ENCODE data around the gene HTD2.
A peak's percentile ranks its signal among the peaks of the same experiment; 100 is the strongest.
"Not testable (repeated sequence)": the region's sequence is repeated elsewhere in the genome, so short reads cannot be mapped to it uniquely, and the experiment has no call there.

HTD2 gene

DNA sequence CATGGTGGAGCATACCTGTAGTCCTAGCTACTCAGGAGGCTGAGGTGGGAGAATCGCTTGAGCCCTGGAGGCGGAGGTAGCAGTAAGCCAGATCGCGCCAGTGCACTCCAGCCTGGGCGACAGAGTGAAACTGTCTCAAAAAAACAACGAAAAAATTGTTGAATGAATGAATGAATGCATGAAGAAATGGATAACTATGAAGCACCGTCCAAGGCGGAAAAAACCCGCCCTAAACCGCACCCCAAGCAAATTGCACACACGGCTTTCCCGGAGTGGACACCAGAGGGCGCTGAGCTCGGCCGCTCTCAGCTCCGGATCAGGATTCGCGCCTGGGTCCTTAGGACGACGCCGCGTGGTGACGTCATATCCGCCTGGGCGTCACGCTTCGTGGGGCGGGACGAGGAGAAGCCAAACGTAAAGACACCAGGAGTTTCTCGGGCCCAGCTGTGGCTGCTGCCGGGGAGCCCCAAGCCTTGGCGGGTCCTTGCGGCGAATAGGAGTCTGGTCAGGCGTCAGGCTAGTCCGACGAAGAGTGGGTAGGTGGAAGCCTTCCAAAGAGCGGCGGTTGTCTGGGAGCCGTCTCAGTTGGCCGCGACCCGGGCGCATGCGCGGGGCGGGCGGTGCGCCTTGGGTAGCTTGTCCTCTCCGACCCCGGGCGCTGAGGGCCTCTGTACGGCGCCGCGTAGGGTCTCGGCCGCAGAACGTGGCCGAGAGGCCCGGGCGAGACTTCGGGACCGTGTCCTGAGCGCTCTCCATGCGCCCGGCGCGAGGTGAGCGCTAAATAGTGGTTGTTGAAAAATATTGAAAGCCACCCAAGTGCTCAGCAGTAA is at the start of gene HTD2, which contains the start of gene RPP14:
TSS of gene HTD2 (plus strand) at position 639 of the 830 bp plus-strand sequence. CDS start 11,094 bp downstream, outside the sequence.
TSS of gene RPP14 (plus strand) at position 364 of the 830 bp plus-strand sequence. CDS start 4,085 bp downstream, outside the sequence.
- peak; percentile 95 for DNase-seq

DNA sequence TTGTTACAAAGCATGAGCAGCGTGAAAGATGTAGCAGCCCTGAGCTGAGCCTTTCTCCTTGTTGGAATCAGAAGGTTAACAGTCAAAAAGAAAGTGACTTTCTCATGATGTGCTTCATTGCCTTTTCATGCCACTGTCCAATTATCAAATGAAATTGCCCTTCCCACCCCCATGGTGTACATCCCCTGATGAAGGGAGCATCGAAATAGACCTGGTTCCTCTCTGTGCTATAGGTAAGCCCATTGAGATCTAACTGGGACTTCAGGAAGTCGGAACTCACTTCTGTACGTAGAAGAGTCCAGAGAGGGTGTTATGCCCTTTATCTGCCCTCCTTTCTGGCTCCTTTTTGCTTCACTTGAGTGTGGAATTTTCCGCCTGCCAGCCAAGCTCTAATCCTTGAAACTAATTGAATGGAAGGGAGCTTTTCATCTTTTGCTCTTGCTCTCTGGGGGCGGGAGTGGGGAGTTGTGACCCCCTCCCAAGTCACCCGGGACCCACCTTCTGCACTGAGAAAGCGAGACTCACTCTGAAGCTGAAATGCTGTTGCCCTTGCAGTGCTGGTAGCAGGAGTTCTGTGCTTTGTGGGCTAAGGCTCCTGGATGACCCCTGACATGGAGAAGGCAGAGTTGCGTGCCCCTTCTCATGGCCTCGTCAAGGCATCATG is 47.8 kb upstream of the HTD2 start:
- no peak for DNase-seq

DNA sequence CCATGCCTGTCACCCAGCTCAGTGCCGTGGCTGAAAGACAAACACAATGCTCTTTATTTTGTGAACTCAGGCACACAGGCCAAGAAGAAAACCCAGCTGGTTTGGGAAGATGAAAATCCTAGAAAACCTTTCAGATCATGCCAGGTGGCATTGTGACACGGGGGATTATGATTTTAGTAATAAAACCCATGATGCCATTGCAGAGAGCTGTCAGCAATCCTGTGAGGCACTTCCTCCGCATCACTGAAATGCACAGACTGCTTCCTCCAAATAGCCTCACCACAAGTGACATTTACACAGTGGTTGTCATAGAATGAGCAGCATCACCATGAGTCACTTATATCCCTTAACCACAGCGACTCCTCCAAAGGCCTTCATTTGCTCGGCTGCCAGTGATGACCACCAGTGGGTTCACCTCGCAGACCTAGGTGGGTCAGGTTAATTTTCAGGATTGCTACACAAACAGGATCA is 46.0 kb upstream of the HTD2 start:
- DNase-seq, result peak; percentile 65

DNA sequence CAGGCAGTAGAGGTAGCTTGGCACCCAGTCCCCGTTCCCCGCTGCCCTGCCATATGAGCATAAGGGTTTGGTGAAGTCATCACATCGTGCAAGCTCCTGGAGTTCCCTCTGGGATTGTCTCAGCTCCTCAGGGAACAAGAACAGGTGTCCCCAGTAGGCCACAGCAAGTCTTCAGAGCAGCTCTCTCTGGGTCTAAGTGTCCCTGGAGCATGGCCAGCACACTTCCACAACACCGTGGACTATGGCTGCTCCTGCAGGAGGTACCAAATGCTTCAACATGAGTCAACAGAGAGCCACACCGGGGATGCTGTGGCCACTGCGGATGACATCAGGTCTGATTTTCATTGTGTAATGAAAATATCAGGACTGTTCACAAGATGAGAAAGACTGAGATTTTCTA is 45.6 kb upstream of the HTD2 start:
- DNase-seq, result no peak

DNA sequence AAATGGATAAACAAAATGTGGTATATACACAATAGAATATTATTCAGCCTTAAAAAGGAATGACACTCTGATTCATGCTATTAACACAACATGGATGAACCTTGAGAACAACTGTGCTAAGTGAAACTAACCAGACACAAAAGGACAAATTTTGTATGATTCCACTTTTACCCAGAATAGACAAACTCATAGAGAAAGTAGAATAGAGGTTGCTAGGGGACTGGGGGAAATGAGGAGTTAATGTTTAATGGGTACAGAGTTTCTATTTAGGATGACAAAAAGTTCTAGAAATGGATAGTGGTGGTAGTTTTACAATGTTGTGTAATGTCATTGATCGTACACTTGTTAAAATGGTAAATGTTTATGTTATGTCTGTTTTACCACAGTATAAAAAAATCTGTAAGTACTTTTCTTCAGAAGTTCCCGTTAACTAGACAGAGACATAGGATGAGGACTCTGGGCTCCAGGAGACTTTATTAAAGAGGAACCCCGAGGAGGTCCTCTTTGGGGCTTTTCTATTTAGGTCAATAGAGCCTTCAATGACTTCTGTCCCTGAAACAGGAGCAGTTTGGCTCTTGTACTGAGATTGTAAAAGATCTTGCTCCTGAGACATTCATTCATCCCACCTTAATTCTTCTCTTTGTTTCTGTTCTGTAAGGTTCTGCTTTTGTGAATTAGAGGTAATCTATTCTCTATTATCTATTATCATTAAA is 44.2 kb upstream of the HTD2 start:
- DNase-seq, result no peak

DNA sequence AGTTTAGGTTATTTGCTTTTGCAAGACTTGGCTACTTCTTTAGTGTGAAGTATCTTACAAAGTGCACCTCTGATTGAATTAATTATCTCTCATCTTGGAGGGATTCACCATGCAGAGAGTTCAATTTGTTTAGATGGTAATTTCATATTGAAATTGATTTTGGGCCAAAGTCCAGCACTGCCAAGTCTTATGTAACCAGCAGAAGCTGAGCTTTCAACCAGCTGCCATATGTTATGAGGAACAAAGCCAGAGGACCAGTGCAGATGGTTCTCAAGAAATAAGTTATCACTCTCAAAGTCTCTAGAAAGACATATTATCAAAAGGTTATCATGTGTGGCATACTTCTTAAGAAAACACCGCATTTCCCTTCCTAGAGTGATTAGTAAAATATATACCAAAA is 39.7 kb upstream of the HTD2 start:
- no peak for DNase-seq

DNA sequence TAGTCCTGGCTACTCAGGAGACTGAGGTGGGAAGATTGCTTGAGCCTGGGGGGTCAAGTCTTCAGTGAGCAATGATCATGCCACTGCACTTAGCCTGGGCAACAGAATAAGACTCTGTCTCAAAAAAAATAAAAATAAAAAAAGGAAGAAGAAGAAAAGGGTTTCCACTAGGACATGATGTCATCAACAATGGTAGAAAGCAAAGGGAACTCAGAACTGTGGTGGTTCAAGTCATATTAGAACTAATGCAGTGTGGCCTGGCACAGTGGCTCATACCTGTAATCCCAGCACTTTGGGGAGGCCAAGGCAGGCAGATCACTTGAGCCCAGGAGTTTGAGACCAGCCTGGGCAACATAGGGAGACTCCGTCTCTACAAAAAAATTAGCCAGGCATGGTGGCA is 38.8 kb upstream of the HTD2 start:
- not testable (repeated sequence) for DNase-seq

DNA sequence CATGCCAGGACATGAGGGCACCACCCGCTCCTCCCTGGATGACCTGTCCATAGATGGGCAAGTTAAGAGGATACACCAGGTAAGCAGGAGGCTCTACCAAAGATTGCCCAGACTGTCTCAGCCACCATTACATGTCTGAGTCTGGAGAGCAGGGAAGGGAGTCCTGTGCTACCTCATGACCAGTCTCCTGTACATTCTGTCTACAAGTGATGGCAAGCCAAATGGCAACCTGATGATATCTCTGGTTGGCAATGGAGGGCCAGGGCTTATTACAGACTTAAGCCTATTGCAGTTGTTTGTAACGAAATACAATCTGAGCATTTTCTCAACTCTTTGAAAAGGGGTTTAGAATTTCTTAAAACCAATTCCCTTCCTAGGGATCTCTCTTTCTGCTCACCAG is 37.0 kb upstream of the HTD2 start:
- DNase-seq, result no peak

DNA sequence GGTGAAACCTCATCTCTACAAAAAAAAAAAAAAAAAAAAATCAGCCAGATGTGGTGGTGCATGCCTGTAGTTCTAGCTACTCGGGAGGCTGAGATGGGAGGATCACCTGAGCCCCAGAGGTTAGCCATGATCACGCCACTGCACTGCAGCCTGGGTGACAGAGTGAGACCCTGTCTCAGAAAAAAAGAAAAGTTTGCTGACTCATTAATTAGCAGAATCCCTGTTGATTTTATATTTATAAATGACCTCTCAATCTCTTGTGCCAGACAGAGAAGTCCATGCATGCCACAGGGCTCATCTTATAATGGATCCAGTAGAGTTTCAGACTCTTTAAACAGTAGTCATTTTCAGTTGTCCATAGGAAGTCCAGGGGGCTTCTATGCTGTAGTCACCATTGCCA is 35.8 kb upstream of the HTD2 start:
- DNase-seq, result no peak

DNA sequence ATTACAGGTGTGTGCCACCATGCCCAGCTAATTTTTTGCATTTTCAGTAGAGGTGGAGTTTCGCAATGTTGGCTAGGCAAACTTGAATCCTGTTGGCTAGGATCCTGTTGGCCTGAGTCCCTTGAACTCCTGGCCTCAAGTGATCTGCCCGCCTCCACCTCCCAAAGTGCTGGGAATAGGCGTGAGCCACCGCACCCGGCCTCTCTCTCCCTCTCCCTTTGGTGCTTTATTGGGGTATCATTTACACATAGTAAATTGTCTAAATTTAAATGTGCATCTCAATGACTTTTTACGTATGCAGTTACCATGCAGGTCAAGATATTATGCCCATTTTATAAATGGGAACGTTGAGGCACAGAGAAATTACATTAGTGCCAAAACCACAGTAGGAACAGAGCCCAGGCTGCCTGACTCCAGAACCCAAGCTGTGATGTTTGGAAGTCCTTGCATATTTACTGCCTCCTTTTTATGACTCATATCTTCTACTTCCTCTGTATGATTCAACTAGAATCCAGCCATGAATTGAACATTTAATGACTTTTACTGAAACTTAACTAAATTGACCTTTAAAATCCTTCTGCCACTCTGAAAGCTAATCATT is 34.3 kb upstream of the HTD2 start:
- peak; percentile 93 for DNase-seq

DNA sequence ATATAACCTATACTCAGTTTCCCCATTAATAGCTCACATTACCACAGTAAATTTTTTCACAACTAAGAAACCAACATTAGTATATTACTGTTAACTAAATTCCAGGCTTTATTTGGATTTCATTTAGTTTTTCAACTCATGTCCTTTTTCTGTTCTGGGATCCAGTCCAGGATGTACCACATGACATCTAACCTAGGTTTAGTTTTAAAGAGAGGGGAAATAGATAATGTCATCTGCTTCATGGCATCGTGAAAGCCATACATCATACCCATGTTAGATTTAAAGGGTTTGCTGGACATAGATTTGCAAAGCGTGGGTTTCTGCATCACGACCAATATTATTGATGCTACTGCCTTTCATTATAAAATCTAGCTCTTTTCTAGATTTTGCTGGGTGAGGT is 33.4 kb upstream of the HTD2 start:
- no peak for DNase-seq

DNA sequence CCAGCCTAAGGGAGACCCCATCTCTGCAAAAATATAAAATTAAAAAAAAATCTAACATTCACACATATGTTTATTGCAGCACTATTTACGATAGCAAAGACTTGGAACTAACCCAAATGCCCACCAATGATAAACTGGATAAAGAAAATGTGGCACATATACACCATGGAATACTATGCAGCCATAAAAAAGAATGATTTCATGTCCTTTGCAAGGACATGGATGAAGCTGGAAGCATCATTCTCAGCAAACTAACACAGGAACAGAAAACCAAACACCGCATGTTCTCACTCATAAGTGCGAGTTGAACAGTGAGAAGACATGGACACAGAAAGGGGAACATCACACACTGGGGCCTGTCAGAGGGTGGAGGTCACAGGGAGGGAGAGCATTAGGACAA is 33.0 kb upstream of the HTD2 start:
- not testable (repeated sequence) for DNase-seq

DNA sequence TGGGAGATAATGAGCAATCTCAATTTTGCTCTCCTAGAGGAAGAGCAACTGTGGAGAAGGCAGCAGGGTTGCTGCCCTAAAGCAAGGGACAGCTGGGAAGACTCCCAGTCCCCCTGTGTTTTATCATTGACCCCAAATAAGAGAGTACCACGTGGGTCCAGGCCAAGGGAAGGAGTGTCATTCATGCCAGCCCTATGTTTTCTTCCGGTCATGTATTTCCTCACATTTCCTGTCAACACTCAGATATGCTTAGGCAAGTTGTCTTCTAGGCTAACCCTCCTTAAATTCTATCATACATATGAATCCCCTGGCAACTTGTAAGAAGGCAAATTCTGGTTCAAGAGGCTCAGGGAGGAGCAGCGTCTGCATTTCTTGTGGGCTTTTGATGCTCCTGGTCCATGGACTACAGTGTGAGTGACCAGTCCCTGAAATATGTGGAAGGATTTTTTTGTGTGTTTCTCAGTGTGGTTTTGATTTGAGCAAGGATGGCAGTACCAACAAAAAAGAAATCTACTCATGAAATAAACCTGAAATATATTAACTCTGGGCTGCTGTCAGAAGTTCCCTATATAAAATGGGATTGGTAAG is 32.2 kb upstream of the HTD2 start:
- no peak for DNase-seq

DNA sequence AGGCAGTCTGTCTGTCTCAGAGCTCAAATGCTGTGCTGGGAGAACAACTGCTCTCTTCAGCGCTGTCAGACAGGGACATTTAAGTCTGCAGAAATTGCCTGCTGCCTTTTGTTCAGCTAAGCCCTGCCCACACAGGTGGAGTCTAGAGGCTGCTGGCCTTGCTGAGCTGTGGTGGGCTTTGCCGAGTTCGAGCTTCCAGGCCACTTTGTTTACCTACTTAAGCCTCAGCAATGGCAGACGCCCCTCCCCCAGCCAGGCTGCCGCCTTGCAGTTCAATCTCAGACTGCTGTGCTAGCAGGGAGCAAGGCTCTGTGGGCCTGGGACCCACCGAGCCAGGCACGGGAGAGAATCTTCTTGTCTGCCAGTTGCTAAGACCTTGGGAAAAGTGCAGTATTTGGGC is 25.3 kb upstream of the HTD2 start:
- DNase-seq, result no peak

DNA sequence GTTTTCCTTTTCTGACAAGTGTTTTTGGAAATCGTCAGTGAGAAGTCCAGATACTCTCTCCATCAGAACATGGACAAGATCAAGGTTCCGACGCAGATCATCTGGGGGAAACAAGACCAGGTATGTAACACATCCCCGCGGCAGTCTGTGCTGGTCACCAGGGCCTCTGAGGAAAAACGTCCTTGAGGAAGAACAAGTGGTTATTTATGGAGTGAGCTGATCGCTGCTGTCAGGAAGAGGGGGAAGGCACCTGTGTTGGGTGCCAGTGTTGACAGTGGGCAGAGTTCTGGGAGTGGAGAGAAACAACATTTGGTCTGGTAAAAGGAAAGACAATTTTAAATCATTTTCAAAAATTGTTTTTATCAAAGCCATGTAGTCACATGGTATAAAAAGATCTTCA is 21.0 kb upstream of the HTD2 start:
- no peak for DNase-seq

DNA sequence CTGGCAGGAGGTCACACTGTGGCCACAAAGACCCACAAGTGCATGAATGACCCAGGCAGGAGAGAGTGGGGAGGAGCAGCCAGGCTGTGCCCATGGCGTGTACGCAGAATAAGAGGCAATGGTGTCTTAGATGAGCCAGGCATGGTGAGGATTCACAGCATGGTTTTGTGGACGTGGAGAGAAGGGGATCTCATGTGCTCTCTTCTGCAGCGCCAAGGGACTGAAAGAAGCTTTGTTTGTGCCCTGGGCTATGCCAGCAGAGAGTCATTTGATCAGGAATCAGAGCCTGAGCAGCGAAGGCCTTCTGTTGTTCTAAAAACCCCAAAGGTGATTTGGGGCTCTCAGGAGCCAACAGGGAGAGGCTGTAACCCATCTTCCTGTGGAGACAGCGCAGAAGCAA is 19.0 kb upstream of the HTD2 start:
- no peak for DNase-seq

DNA sequence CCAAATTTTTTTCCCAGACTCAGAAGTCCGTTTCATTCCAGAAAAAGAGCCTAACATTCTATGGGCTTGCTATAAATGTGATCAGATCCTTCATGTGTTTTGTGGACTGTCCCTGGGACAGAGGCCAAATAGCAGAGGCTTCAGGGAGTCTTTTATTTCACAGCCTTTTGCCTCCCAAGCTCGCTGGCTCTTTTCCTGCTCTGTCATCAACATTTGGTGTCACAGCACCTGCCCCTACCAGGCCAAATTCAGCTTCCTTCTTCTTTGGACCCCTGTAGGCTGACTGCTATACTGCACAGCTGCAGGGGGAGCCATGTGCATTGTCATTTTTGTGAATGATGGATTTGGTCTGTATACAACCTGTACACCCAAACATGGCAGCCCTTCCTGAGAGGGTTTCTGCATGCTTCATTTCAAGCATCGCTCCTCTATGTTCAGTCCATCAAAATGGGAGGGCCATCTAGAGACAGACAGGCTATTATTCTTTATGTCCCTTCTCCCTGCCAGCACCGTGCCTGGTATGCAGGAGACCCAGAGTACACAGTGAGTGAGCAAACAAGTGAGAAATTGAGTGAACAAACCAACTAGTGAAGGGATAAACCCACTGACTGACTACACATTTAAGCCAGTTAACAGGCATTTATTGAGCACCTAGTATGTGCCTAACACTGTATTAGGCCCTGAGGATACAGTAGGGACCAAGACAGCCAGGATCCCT is 18.1 kb upstream of the HTD2 start:
- DNase-seq, result no peak

DNA sequence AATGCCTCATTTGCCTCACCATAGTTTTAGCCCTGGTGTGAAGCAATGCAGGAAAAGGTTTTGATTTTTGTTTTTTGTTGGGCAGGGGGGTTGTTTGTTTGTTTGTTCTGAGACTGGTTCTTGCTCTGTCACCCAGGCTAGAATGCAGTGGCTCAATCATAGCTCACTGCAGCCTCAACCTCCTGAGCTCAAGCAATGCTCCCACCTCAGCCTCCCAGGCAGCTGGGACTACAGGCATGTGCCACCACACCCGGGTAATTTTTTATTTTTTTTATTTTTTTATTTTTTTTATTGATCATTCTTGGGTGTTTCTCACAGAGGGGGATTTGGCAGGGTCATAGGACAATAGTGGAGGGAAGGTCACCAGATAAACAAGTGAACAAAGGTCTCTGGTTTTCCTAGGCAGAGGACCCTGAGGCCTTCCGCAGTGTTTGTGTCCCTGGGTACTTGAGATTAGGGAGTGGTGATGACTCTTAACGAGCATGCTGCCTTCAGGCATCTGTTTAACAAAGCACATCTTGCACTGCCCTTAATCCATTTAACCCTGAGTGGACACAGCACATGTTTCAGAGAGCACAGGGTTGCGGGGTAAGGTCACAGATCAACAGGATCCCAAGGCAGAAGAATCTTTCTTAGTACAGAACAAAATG is 17.2 kb upstream of the HTD2 start:
- not testable (repeated sequence) for DNase-seq

DNA sequence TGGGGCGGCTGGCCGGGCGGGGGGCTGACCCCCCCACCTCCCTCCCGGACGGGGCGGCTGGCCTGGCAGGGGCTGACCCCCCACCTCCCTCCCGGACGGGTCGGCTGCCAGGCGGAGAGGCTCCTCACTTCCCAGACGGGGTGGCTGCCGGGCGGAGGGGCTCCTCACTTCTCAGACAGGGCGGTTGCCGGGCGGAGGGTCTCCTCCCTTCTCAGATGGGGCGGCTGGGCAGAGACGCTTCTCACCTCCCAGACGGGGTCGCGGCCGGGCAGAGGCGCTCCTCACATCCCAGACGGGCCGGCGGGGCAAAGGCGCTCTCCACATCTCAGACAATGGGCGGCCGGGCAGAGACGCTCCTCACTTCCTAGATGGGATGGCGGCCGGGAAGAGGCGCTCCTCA is 15.9 kb upstream of the HTD2 start:
- not testable (repeated sequence) for DNase-seq

DNA sequence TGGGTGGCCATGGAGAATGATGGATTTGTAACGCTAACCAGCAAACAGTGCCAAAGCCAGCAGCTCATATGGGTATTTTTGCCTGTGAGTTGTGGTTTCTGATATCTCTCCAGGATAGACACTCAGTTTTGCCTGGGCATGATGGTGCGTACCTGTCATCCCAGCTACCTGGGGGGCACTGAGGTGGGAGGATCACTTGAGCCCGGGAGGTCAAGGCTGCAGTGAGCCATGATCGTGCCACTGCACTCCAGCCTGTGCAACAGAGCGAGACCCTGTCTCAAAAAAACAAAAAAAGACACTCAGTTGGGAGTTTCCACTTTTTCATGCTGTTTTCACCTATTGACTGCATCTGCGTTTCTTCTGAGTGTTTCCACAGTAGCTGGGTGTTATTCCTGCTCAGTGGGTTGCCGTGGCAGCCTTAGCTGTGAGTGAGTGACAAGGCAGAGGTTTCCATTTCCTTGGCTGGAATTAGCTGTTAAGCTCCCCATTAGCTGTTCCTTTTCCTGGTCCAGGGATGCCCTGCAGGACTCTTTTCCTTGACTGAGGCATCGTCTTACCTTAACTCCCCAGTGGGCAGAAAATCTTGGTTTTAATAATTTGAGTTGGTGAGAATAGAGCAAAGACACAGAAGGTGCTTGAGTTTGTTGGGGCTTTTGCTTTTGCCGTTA is 14.5 kb upstream of the HTD2 start:
- no peak for DNase-seq

DNA sequence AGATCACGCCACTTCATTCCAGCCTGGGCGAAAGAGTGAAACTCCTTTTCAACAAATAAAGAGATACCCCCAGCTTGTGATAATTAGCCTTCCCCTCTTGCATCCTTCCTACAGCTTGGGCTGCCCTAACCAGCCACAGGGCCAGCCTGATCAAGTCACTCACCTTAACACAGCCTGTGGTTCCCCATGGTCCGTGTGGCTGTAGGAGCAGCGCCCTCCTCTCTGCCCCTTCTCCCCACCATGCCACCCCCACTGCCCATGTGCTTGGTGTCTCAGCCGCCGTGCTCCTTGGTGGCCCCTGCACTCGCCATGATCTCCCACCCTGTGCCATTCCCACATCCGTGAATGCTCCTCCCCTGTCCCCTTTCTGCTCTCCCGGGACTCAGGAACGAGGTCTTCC is 13.5 kb upstream of the HTD2 start:
- DNase-seq, result no peak
